Trophoblast cell (in vitro differentiated cells and primary cell): Measurements from ENCODE around the gene BTBD7.

Experiments used
- DNase-seq, 2 donors: peaks; one replicate each; pipeline ENCODE4 v3.0.0-alpha.2; 2016
- H2AFZ ChIP-seq: 2 replicates; pipeline ENCODE4 v1.6.1; 2013; ENCODE audit warnings: low read length, moderate library complexity, mild to moderate bottlenecking; ENCODE audit not compliant: insufficient read depth, poor library complexity
- H2AK5ac ChIP-seq: 2 replicates; pipeline ENCODE4 v1.6.1; 2013; ENCODE audit warnings: mild to moderate bottlenecking, low read length
- H2BK120ac ChIP-seq: 2 replicates; pipeline ENCODE4 v1.6.1; 2013; ENCODE audit warnings: low read length, mild to moderate bottlenecking, moderate library complexity; ENCODE audit not compliant: insufficient read depth, poor library complexity
- H2BK12ac ChIP-seq: 2 replicates; pipeline ENCODE4 v1.6.1; 2013; ENCODE audit warnings: mild to moderate bottlenecking, low read length, moderate library complexity
- H2BK5ac ChIP-seq: 2 replicates; pipeline ENCODE4 v1.6.1; 2013; ENCODE audit warnings: low read length, low read depth, moderate library complexity, mild to moderate bottlenecking; ENCODE audit not compliant: poor library complexity
- H3K14ac ChIP-seq: 2 replicates; pipeline ENCODE4 v1.6.1; 2013; ENCODE audit warnings: mild to moderate bottlenecking, low read length
- H3K18ac ChIP-seq: 2 replicates; pipeline ENCODE4 v1.6.1; 2013; ENCODE audit warnings: mild to moderate bottlenecking, low read length
- H3K23ac ChIP-seq: 2 replicates; pipeline ENCODE4 v1.6.1; 2013; ENCODE audit warnings: low read length
- H3K27ac ChIP-seq: 2 replicates; pipeline ENCODE4 v1.5.1; 2013; ENCODE audit warnings: low read depth, mild to moderate bottlenecking, inconsistent platforms, low read length, moderate library complexity
- H3K27me3 ChIP-seq: 2 replicates; pipeline ENCODE4 v1.6.1; 2013; ENCODE audit warnings: inconsistent platforms, mild to moderate bottlenecking, low read length, moderate library complexity; ENCODE audit not compliant: insufficient read depth
- H3K36me3 ChIP-seq, 2 experiments: 1 replicate in 1 of 2; 2 replicates in 1 of 2; pipeline ENCODE4 v1.6.1; 2013; ENCODE audit warnings: low read length in 2 of 2, mild to moderate bottlenecking in 2 of 2, moderate library complexity in 1 of 2; ENCODE audit not compliant: insufficient read depth in 2 of 2, control insufficient read depth in 1 of 2
- H3K4ac ChIP-seq: 2 replicates; pipeline ENCODE4 v1.6.1; 2013; ENCODE audit warnings: low read depth, mild to moderate bottlenecking, low read length, moderate library complexity
- H3K4me1 ChIP-seq, 2 experiments: 1 replicate in 1 of 2; 2 replicates in 1 of 2; pipeline ENCODE4 v1.6.1; 2013; ENCODE audit warnings: low read length in 2 of 2, mild to moderate bottlenecking in 2 of 2, moderate library complexity in 1 of 2; ENCODE audit not compliant: insufficient read depth in 2 of 2, control insufficient read depth in 1 of 2
- H3K4me2 ChIP-seq: 2 replicates; pipeline ENCODE4 v1.6.1; 2013; ENCODE audit warnings: inconsistent platforms, mild to moderate bottlenecking, low read length, moderate library complexity
- H3K4me3 ChIP-seq: 2 replicates; pipeline ENCODE4 v1.5.1; 2013; ENCODE audit warnings: mild to moderate bottlenecking, low read depth, low read length, inconsistent platforms
- H3K79me1 ChIP-seq: one replicate; pipeline ENCODE4 v1.6.1; 2013; ENCODE audit warnings: low read length
- H3K79me2 ChIP-seq: 2 replicates; pipeline ENCODE4 v1.6.1; 2013; ENCODE audit warnings: low read length, mild to moderate bottlenecking; ENCODE audit not compliant: control insufficient read depth, insufficient read depth, poor library complexity
- H3K9ac ChIP-seq: 2 replicates; pipeline ENCODE4 v1.6.1; 2013; ENCODE audit warnings: mild to moderate bottlenecking, low read length
- H3K9me3 ChIP-seq: 2 replicates; pipeline ENCODE4 v1.6.1; 2013; ENCODE audit warnings: low read depth, mild to moderate bottlenecking, control low read depth, inconsistent platforms, low read length; ENCODE audit not compliant: insufficient read depth
- H4K12ac ChIP-seq: 2 replicates; pipeline ENCODE4 v1.6.1; 2013; ENCODE audit warnings: low read depth, mild to moderate bottlenecking, low read length, moderate library complexity
- H4K8ac ChIP-seq: 2 replicates; pipeline ENCODE4 v1.6.1; 2013; ENCODE audit warnings: low read depth, mild to moderate bottlenecking, low read length, moderate library complexity
- H4K91ac ChIP-seq: one replicate; pipeline ENCODE4 v1.6.1; 2013; ENCODE audit warnings: low read depth, mild to moderate bottlenecking, low read length, moderate library complexity
- WGBS: extraction: QIAGEN DNeasy Blood & Tissue Kit; methylation state at CpG from one replicate; pipeline ENCODE4 v1.1.7; 2013; ENCODE audit warnings: missing lambda C conversion rate; ENCODE audit not compliant: insufficient read length, insufficient coverage; ENCODE audit errors: extremely low coverage; 5-methylcytosine and 5-hydroxymethylcytosine counted together

BTBD7 gene

GRCh38 chr14:93332397-93332852 lies 411 bp downstream of the BTBD7 start:
- peak overlapping the region; percentile 95 for H2BK5ac ChIP-seq
- peaks cover 0 to 2% of the 10 kb centered on the region in 2 experiments for H3K4me1 ChIP-seq
- peak overlapping the region; percentile 98 for H3K9ac ChIP-seq
- H4K12ac ChIP-seq, result peak overlapping the region; percentile 80
- peak overlapping the region; percentile 68 for H2AK5ac ChIP-seq
- H3K79me2 ChIP-seq, result peaks cover 12% of the 10 kb centered on the region
- no peak overlapping the region for H3K23ac ChIP-seq
- H3K27ac ChIP-seq, result peak overlapping the region; percentile 100
- H3K79me1 ChIP-seq, result peaks cover 12% of the 10 kb centered on the region
- H3K27me3 ChIP-seq, result no peaks in the 10 kb centered on the region
- peak overlapping the region; percentile 90 for H2AFZ ChIP-seq
- peak overlapping the region; percentile 91 for H3K4me2 ChIP-seq
- H4K8ac ChIP-seq, result peak overlapping the region; percentile 93
- H2BK120ac ChIP-seq, result peak overlapping the region; percentile 82
- H3K4ac ChIP-seq, result peak overlapping the region; percentile 94
- H3K18ac ChIP-seq, result peak overlapping the region; percentile 93
- H2BK12ac ChIP-seq, result peak overlapping the region; percentile 78
- DNase-seq, result peak; percentile 64 to 78
- H3K36me3 ChIP-seq, result no peaks in the 10 kb centered on the region
- H3K14ac ChIP-seq, result peak overlapping the region; percentile 93
- peak overlapping the region; percentile 100 for H3K4me3 ChIP-seq
- no peaks in the 10 kb centered on the region for H3K9me3 ChIP-seq
- H4K91ac ChIP-seq, result peak overlapping the region; percentile 99
- no CpG with 5 or more reads among the region's 61 CpGs for WGBS

GRCh38 chr14:93331728-93332396 lies 974 bp downstream of the BTBD7 start:
- Histone ChIP-seq H3K14ac (peak overlapping the region; percentile 93), H2BK12ac (peak overlapping the region; percentile 78)
- WGBS, result no CpG with 5 or more reads among the region's 21 CpGs

GRCh38 chr14:93331002-93331727 lies 1.7 kb downstream of the BTBD7 start:
- peak; percentile 42 to 53 for DNase-seq
- Histone ChIP-seq H3K9ac (no peak overlapping the region), H2AFZ (no peak overlapping the region), H3K9me3 (no peaks in the 10 kb centered on the region), H3K4ac (peak overlapping the region; percentile 94), H3K18ac (no peak overlapping the region), H2BK12ac (no peak overlapping the region), H3K36me3 (peaks cover 0 to under 1% of the 10 kb centered on the region in 2 experiments), H2AK5ac (no peak overlapping the region), H3K4me3 (peak overlapping the region; percentile 12), H2BK5ac (no peak overlapping the region), H4K8ac (no peak overlapping the region), H2BK120ac (no peak overlapping the region), H3K27ac (no peak overlapping the region), H3K4me1 (peaks cover 2% of the 10 kb centered on the region in 2 experiments), H3K23ac (peak overlapping the region; percentile 70), H4K12ac (no peak overlapping the region), H3K4me2 (peak overlapping the region; percentile 91), H4K91ac (peak overlapping the region; percentile 19), H3K27me3 (no peaks in the 10 kb centered on the region), H3K79me2 (peaks cover 17% of the 10 kb centered on the region), H3K79me1 (peaks cover 12% of the 10 kb centered on the region), H3K14ac (no peak overlapping the region)
- WGBS, result no CpG with 5 or more reads among the region's 17 CpGs

More at GRCh38 chr14:93331728-93332396, 974 bp downstream of the BTBD7 start:
- Histone ChIP-seq H2AFZ (peak overlapping the region; percentile 58), H3K79me1 (peaks cover 12% of the 10 kb centered on the region), H2AK5ac (peak overlapping the region; percentile 68), H3K23ac (no peak overlapping the region), H4K12ac (peak overlapping the region; percentile 55), H4K91ac (peak overlapping the region; percentile 99), H3K4ac (peak overlapping the region; percentile 94), H3K4me2 (peak overlapping the region; percentile 91), H2BK5ac (peak overlapping the region; percentile 95), H3K27ac (peak overlapping the region; percentile 100), H3K9me3 (no peaks in the 10 kb centered on the region), H3K27me3 (no peaks in the 10 kb centered on the region), H2BK120ac (peak overlapping the region; percentile 82), H3K79me2 (peaks cover 12% of the 10 kb centered on the region), H3K9ac (peak overlapping the region; percentile 59), H3K4me1 (peaks cover 0 to 2% of the 10 kb centered on the region in 2 experiments), H3K18ac (peak overlapping the region; percentile 93), H4K8ac (peak overlapping the region; percentile 75), H3K36me3 (no peaks in the 10 kb centered on the region), H3K4me3 (peak overlapping the region; percentile 100)
- peak; percentile 5 to 37 for DNase-seq

GRCh38 chr14:93330609-93331000 lies 2.2 kb downstream of the BTBD7 start:
- Histone ChIP-seq H3K9me3 (no peaks in the 10 kb centered on the region), H3K27me3 (no peaks in the 10 kb centered on the region), H4K91ac (no peak overlapping the region), H3K14ac (no peak overlapping the region), H2BK5ac (no peak overlapping the region), H3K4me2 (no peak overlapping the region), H4K12ac (no peak overlapping the region), H4K8ac (no peak overlapping the region), H3K4me1 (peaks cover 2 to 3% of the 10 kb centered on the region in 2 experiments), H3K9ac (no peak overlapping the region), H2AFZ (no peak overlapping the region), H3K4ac (peak overlapping the region; percentile 47), H3K18ac (no peak overlapping the region), H3K4me3 (no peak overlapping the region), H3K23ac (no peak overlapping the region), H2BK12ac (no peak overlapping the region), H3K36me3 (peaks cover 0 to 2% of the 10 kb centered on the region in 2 experiments), H2BK120ac (no peak overlapping the region), H3K79me1 (peaks cover 14% of the 10 kb centered on the region), H3K27ac (no peak overlapping the region), H2AK5ac (no peak overlapping the region), H3K79me2 (peaks cover 19% of the 10 kb centered on the region)
- WGBS, result no CpG with 5 or more reads among the region's 2 CpGs
- DNase-seq, result peak in 1 of 2 donors; percentile 73
